Measurements from ENCODE around the gene ERG28. TPM values are rescaled to one million over a fixed set of nuclear protein-coding genes. Genes with fewer than 3 reads are reported as not detected.
A peak's percentile ranks its signal among the peaks of the same experiment; 100 is the strongest.

ERG28 gene
- total RNA-seq, 2 experiments from 2014 or later: 9.8 to 24.0 TPM

DNA sequence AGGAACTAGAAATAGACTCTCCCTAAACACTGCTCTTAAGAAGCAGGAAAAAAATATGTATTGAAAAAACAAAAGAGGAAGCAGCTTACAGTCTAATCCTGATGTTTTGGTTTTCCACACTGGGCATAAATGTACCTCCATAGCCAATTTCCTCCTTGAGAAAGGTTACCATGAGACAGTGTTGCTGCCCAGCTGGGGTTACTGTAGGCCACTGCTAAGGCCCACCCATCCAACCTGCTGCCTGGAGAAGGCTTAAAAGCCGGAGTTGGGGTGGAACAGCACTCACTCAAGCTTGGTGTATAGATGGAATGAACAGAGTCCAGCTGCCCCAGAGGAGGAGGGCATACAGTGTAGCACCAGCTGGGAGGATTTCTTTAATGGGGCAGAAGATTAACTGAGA is 41.1 kb downstream of the ERG28 start:
- TF ChIP-seq EZH2phosphoT487 (IDR thresholded peaks at IDR 0.05; ENCODE audit: borderline replicate concordance, low read depth, low read length): no peak
- TF ChIP-seq, protein P1, sequence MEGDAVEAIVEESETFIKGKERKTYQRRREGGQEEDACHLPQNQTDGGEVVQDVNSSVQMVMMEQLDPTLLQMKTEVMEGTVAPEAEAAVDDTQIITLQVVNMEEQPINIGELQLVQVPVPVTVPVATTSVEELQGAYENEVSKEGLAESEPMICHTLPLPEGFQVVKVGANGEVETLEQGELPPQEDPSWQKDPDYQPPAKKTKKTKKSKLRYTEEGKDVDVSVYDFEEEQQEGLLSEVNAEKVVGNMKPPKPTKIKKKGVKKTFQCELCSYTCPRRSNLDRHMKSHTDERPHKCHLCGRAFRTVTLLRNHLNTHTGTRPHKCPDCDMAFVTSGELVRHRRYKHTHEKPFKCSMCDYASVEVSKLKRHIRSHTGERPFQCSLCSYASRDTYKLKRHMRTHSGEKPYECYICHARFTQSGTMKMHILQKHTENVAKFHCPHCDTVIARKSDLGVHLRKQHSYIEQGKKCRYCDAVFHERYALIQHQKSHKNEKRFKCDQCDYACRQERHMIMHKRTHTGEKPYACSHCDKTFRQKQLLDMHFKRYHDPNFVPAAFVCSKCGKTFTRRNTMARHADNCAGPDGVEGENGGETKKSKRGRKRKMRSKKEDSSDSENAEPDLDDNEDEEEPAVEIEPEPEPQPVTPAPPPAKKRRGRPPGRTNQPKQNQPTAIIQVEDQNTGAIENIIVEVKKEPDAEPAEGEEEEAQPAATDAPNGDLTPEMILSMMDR (conservative IDR thresholded peaks at IDR 0.05; ENCODE audit: low read length): no peak

DNA sequence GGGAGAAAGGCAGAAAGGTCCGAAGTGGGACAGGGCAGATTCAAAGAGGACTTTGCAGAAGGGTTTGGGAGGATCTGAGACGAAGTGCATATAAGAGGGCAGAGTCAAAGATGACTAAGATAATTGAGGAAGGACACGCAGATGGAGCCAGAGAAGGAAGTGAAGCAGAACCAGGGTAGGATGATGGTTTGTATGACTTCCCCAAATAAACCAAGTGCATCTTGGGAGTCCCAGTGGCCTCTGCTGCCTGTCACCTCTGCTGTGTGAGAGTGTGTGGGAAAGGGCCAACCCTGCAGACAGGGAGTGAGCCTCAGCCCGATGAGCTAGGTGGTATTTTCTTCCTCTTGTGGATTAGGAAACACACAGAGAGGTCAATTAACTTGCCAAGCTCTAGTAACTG is 45.5 kb downstream of the ERG28 start:
- ChIA-PET CTCF (ENCODE audit: unreplicated experiment) (no interaction called here), POLR2A (no interaction called here)
- no peaks in the 10 kb centered on the region for H3K36me3 ChIP-seq (ENCODE audit: insufficient read depth, low read length)
- H3K4me1 ChIP-seq (ENCODE audit: insufficient read depth, low read length, poor library complexity, severe bottlenecking): no peaks in the 10 kb centered on the region
- no peak overlapping the region for H3K4me3 ChIP-seq (ENCODE audit: low read depth, low read length, poor library complexity, severe bottlenecking)
- peak; percentile 29 for DNase-seq (ENCODE audit: low spot score)
- H3K79me2 ChIP-seq (ENCODE audit: insufficient read depth, low read depth, low read length): no peaks in the 10 kb centered on the region
- intact Hi-C loops (cut with micrococcal nuclease; ENCODE audit: unreplicated experiment): no loop called here
- H2AFZ ChIP-seq (ENCODE audit: low read length): 0 out of 2 replicates have a peak overlapping the region, but pooled peaks have one; percentile 30
- H3K9me2 ChIP-seq (ENCODE audit: insufficient read depth, low read length): no peaks in the 10 kb centered on the region
- no peaks in the 10 kb centered on the region for H4K20me1 ChIP-seq (ENCODE audit: insufficient read depth, low read length)
- BruUV-seq (replicated peaks): no TSS peak
- H3K27ac ChIP-seq (ENCODE audit: low read depth, low read length, poor library complexity, severe bottlenecking): no peak overlapping the region
- no peak for TF ChIP-seq EZH2phosphoT487 (IDR thresholded peaks at IDR 0.05; ENCODE audit: borderline replicate concordance, low read depth, low read length)
- TF ChIP-seq, protein P1 (conservative IDR thresholded peaks at IDR 0.05; ENCODE audit: low read length): no peak
- H3K9me3 ChIP-seq (ENCODE audit: low read length): no peaks in the 10 kb centered on the region
- no peak overlapping the region for H3K4me2 ChIP-seq (ENCODE audit: low read length)

More for the DNA sequence above, 41.1 kb downstream of the ERG28 start:
- intact Hi-C loops (cut with micrococcal nuclease; ENCODE audit: unreplicated experiment): no loop called here
- Histone ChIP-seq H3K9me3 (ENCODE audit: low read length) (no peaks in the 10 kb centered on the region), H3K36me3 (ENCODE audit: insufficient read depth, low read length) (no peaks in the 10 kb centered on the region), H4K20me1 (ENCODE audit: insufficient read depth, low read length) (no peaks in the 10 kb centered on the region), H3K4me1 (ENCODE audit: insufficient read depth, low read length, poor library complexity, severe bottlenecking) (peaks cover 11% of the 10 kb centered on the region), H2AFZ (ENCODE audit: low read length) (no peak overlapping the region), H3K4me2 (ENCODE audit: low read length) (no peak overlapping the region), H3K27ac (ENCODE audit: low read depth, low read length, poor library complexity, severe bottlenecking) (no peak overlapping the region), H3K9me2 (ENCODE audit: insufficient read depth, low read length) (no peaks in the 10 kb centered on the region), H3K79me2 (ENCODE audit: insufficient read depth, low read depth, low read length) (no peaks in the 10 kb centered on the region), H3K4me3 (ENCODE audit: low read depth, low read length, poor library complexity, severe bottlenecking) (no peak overlapping the region)
- CTCF ChIA-PET (ENCODE audit: unreplicated experiment): no interaction called here
- no TSS peak for BruUV-seq (replicated peaks)
- POLR2A ChIA-PET: interaction anchor here (1.1 kb wide), 1 partner anchor 244 kb away, joined by 3 read pairs; no protein-coding TSS in a partner anchor
- no peak for DNase-seq (ENCODE audit: low spot score)

DNA sequence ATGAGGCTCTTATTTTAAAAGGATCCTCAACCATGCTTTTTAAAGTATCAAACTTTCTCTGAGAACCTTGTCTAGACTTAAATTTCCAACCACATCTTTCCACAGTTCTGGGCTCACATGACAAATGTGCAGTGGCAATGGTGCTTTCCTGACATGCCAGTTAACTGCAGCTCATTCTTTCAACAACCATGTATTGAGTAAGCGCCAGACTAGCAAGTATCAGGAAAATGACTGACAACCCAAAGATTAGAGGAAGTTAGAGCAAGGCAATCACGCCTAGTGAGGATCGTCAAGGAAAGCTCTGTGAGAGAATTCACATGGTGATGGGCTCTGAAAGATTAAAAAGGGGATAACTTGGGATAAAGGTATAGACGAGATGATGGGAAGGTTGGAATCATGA is 46.5 kb downstream of the ERG28 start:
- Histone ChIP-seq H2AFZ (ENCODE audit: low read length) (no peak overlapping the region), H3K36me3 (ENCODE audit: insufficient read depth, low read length) (no peaks in the 10 kb centered on the region), H3K9me2 (ENCODE audit: insufficient read depth, low read length) (no peaks in the 10 kb centered on the region), H3K4me2 (ENCODE audit: low read length) (no peak overlapping the region), H4K20me1 (ENCODE audit: insufficient read depth, low read length) (no peaks in the 10 kb centered on the region), H3K4me1 (ENCODE audit: insufficient read depth, low read length, poor library complexity, severe bottlenecking) (no peaks in the 10 kb centered on the region), H3K9me3 (ENCODE audit: low read length) (no peaks in the 10 kb centered on the region), H3K4me3 (ENCODE audit: low read depth, low read length, poor library complexity, severe bottlenecking) (no peak overlapping the region), H3K27ac (ENCODE audit: low read depth, low read length, poor library complexity, severe bottlenecking) (no peak overlapping the region), H3K79me2 (ENCODE audit: insufficient read depth, low read depth, low read length) (no peaks in the 10 kb centered on the region)
- DNase-seq (ENCODE audit: low spot score): no peak
- no TSS peak for BruUV-seq (replicated peaks)
- TF ChIP-seq EZH2phosphoT487 (IDR thresholded peaks at IDR 0.05; ENCODE audit: borderline replicate concordance, low read depth, low read length): no peak
- TF ChIP-seq, protein P1 (conservative IDR thresholded peaks at IDR 0.05; ENCODE audit: low read length): no peak
- intact Hi-C loops (cut with micrococcal nuclease; ENCODE audit: unreplicated experiment): no loop called here
- CTCF ChIA-PET (ENCODE audit: unreplicated experiment): no interaction called here
- POLR2A ChIA-PET: no interaction called here
